CD4-positive, alpha-beta T cell treated with Interferon alpha-2 for 1 hour (primary cell): ENCODE data around the gene ACCS.

Source experiments
- DNase-seq, 2 donors: peaks; one replicate each; pipeline ENCODE4 v3.0.0-alpha.2; 2020 to 2022

The ACCS gene

DNA sequence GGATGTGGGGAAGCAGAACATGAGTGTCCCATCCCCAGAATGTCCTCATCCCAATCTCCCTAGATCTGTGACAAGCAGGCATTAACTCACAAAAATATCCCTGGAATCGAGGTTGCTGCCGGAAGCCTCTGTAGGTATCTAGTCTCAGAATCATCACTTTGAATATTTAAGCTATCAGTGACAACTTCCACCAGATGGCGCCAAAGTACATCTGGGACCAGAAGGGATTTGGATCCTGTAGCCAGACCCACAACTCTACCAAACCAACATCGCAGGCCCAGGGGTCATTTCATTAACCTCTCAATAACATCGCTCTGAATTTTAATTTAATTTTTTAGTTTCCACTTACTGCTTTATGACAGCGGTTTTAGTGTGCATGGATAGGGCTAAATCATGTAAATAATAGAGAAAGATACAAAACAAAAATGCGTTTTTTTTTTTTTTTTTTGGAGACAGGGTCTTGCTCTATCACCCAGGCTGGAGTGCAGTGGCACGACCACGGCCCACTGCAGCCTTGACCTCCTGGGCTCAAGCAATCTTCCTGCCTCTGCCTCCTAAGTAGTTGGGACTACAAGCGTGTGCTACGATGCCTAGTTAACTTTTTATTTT, 28.3 kb downstream of the ACCS start:
- DNase-seq: peak; percentile 75 to 85

DNA sequence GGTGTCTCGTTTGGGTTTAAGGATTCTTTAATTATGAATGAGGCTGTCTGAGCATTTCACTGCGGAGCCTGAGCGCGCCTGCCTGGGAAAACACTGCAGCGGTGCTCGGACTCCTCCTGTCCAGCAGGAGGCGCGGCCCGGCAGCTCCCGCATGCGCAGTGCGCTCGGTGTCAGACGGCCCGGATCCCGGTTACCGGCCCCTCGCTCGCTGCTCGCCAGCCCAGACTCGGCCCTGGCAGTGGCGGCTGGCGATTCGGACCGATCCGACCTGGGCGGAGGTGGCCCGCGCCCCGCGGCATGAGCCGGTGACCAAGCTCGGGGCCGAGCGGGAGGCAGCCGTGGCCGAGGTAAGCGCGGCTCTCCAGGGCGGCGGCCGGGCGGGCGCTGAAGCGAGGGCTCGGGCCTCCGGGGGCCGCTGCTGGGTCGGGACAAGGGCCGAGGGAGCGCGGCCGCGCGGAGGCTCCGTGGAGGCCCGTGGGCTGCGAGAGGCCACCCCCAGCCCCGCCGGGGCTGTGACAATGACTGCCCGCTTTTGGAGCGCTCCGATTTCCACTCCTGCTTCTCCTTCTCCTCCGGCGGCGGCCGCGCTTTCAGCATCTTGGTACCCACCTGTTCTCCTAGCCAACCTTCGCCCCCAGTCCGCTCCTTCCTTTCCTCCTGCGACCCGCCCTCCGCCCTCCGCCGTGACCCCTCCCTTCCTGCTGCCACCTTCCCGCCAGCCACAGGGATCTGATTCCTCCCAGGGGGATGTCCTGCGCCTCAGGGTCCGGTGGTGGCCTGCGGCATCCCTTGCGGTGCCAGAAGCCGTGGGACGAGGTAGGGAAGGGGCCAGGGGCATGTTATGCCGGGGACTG, 29.7 kb downstream of the ACCS start, which contains the start of gene EXT2:
EXT2 (plus strand) TSS at position 173 of the 854 bp plus-strand sequence. CDS start 12,035 bp downstream, outside the sequence.
- peak; percentile 87 to 89 for DNase-seq

DNA sequence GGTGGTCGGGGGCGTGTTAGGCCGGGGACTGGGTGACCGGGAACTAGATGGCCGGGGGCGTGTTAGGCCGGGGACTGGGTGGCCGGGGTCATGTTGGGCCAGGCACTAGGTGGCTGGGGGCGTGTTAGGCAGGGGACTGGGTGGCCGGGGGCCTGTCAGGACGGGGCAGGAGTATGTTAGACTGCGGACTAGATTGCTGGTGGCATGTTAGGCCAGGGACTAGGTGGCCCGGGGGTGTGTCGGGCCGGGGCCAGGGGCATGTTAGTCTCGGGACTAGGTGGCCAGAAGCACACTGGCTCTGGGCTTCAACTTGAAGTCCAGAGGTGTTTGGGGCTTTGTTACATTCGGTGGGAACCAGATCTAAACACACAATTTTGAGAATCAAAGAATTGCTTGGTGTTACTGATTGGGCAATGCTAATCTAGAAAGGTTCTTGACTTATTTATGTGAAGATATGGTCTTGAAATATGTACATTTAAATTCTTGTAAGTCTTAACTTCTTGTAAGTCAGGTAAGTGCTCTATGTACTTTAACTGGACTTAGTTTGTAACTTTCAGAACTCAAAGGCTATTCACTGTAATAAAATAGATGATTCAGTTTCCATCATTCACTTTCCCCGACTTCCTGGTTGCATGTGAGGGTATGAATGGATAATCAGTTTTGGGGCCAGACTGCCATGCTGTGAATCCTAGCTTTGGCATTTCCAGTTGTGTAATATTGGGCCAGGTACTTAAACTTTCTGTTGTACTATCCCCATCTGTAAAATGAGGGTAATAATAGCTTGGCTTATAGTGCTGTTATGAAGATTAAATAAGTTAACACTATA, 30.5 kb downstream of the ACCS start:
- no peak for DNase-seq

DNA sequence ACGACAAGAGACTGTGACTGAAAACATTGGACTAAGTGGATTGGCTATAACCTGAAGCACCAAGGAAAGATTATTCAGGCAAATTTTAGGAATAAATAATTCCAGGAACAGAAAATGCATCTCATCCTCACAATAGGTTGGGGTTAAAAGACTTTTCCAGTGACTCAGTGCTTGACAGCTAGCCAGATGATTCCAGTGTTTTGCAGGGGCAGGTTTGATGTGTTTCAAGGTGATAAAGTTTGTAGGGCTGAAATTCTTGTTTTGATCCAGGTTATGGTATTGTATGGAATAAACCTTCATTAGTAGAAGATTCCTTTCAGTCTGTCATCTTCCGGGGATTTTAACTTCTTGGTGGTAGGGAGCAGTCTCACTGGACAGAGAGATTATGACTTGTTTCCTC, 31.8 kb downstream of the ACCS start:
- DNase-seq: no peak

DNA sequence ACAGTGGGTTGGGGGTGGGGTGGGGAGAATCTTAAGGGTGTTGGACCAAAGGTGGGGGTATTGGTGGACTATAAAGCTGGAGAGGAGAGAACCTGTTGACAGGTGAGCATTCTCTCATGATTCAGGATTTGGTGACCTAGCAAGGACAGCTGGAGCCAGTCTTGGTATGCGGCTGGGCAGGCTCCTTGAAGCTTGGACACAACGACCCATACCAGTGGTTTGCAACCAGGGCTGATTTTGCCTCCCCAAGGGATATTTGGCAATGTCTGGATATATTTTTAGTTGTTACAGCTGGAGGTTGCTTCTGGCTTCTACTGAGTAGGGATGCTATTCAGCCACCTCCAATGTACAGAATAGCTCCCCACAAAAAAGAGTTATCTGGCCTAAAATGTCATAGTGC, 35.0 kb downstream of the ACCS start:
- no peak for DNase-seq

DNA sequence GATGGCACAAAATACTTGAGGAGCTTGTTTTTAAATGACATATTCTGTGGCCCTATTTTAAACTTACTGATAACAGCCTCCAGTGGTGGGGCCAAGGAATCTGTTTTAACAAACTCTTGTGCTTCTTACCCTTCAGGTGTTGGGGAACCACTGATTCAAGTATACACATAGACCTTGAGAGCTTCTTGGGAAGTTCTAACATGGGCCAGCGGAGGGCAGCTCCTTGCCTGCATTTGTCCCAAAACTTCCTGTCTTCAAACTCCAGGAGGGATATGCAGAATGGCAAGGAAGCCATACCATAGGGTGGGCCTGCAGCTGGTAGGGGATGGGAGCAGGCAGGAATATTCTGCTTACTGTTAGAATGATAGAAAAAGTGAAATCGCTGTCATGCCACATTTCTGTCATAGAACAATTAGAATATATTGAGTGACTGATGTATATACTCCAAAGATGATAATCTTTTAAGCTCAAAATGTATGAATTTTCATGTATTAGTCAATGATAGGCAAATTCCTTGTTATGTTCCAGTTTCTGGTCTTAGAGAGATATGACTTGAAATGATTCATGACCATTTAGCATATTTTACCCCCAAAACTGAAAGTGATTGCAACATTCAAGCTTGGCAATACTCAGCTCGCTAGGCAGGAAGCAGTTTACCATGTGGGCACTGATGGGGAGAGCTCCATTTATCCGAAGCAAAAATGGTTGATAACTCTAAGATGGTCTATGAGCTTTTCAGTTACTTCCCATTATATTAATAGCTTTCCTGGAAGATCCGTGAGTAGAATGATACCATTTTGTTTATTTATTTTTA, 38.6 kb downstream of the ACCS start:
- DNase-seq: no peak

DNA sequence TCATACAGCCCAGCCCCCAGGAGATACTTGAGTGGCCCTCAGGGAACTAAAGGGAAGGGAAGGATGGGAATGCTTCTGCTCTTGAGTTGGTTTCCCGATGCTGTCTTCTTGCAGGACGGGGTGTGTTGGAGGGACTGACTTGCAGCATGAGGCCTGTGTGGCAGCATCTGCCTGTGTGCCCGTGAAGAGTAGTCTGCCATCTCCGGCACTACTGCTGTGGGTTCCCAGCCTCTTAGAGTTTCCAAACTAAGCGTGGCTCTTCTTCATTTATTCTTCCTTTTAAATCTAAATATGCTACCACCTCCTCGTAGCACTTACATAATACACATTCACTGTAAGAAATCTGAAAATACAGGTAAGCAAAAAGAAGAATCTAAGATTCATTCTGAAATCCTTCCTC, 42.2 kb downstream of the ACCS start:
- no peak for DNase-seq

DNA sequence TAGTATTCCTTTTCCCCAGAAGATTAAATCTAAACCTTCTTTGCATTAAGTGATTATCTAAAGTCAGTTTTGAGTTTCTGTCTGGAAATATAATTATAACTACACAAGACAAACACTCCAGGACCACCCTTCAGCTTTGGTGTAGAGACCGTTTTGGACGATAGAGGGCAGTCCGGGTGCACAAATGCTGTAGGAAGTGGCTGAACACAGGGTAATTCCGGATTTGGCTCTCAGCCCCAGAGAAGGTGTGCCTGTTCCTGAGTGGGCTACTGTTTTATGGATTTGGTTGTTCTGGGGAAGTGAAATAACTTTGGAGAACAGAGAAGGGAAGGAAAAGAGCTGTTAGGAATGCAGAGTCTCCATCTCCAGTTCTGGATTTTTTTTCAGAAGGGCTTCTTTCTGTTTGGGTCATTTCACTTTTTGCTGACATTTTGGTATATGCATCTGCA, 44.2 kb downstream of the ACCS start:
- peak; percentile 35 to 65 for DNase-seq

DNA sequence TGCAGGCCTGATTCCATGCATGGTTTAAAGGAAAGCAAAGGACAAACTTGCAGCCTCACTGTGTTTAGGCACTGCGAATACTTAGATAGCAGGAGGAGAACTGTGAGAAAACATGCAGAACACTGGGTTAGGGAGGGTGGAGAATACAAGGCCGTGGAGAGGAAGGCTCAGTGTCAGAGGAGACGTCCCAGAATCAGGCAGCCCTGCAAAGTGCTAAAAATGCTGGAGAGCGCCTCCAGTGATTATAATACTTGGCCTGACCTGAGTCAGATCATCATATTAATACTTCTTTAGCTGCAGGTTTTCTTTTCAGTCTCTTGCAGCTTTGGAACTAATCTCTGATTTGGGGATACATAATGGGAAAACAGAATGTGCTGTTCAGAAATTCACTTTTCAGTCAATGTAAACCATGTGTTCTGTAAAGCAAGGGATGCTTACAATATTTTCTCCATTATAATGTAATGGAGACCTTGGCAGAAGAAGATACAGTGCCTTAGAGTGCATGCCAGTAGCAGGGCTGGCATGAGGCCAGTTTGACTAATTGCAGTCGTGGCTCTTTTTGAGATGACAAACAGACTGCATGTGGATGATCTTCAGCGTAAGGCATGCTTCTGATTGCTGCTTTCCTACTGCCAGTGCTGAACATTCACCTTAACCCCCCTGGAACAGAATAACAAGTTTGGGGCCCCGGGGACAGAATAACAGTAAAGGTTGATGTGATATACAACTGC, 46.2 kb downstream of the ACCS start:
- no peak for DNase-seq

DNA sequence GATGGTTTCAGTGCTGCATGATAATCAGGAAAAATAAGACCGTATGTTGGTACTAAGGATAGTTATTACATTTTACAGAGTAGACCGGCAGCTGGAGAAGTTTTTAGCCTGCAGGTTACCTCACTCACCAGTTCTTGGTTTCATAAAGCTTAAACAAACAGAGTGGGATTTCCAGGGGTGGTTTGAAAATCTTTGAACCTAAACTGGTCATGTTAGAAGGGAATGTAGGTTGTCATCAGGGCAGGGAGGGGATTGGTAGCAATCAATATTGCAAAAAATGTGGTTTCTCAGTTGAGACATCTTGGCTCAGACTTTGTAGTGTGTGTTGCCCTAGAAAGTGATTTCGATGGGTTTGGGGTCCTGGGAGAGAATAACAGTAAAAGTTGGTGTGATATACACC, 46.9 kb downstream of the ACCS start:
- DNase-seq: no peak

DNA sequence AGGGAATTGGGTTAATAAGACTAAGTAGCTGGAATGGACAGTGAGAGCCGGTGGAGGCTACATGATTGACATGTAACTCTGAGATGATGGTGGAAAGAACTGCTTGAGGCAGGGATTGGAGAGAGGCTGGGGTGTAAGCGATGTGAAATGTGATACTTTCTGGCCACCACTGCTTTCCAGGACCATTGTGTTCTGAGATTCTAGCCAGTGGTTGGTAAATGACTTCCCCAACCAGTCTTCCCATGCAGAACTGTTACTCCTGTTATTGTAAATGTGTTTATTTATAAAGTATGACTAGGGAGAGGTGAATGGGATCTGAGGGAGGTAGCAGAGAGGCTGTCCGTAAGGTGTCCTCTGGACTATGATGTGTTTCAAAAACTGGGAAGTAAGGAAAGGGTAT, 47.5 kb downstream of the ACCS start:
- no peak for DNase-seq

DNA sequence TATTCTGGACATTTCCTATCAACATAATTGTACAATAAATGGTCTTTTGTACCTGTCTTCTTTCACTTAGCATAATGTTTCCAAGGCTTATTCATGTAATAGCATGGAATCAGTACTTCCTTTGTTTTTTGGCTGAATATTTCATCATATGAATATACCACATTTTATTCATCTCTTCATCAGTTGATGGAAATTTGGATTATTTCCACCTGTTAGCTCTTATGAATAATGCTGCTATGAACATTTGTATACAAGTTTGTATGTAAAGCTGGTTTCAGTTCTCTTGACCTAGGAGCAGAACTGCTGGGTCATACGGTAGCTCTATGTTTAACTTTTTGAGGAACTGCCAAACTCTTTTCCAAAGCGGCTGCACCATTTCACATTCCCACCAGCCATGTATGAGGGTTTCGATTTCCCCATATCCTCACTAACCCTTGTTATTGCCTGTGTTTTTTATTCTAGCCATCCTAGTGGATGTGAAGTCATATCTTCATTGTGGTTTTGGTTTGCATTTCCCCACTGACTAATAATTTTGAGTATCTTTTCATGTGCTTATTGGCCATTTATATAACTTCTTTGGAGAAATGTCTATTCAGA, 50.3 kb downstream of the ACCS start:
- DNase-seq: no peak

DNA sequence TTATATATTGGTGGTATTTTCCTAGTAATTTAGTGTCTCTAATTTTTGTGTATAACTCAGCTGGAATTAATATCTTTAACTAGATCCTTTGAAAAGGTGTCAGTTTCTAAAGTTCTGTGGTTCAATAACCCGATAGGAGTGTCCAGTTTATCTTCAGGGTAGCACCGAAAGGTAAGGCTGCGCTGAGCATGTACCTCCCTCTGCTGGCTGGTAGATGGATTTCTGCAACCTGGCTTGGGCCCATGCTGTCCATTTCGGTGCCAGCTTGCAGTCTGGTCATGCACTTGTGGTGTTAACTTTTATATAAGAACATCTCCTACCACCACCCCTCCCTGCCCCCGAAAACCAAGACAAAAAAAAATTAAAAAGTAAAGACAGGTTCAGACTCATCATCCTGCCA, 54.1 kb downstream of the ACCS start:
- DNase-seq: no peak

DNA sequence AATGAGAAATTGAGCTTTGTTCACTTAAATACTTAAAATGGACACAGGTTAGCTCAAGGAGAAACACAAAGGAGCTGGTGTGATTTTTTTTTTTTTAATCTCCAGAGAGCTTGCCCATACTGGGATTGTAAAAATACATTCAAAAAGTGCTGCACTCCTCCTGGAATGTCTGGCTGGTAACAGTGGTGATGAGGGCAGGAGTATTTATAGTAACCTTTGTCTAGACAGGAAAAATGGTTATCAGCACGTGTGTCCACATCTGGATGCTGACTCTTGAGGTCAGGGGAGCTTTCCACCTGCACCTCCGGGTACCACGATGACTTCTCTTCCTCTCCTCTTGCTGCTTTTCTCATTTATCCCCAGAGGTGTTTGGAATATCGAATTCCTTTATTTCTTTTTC, 59.5 kb downstream of the ACCS start:
- no peak for DNase-seq

DNA sequence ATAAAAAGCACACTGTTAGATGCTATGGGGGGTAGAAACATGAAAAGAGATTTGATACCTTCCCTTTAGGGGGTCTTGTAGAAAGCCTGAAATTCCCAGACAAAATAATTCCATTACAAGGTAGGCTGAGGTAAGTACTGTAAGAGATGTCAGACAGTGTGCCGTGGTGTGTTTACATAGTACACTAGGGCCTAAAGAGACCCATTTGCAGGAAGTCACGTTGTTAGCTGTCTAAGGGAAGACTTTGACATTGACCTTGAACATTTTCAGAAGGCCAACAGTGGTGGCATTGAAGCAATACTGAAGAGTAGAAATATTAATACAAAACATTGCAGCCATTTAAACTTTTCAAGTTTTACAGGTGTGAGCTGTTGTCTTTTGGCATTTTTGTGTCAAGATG, 60.2 kb downstream of the ACCS start:
- no peak for DNase-seq

DNA sequence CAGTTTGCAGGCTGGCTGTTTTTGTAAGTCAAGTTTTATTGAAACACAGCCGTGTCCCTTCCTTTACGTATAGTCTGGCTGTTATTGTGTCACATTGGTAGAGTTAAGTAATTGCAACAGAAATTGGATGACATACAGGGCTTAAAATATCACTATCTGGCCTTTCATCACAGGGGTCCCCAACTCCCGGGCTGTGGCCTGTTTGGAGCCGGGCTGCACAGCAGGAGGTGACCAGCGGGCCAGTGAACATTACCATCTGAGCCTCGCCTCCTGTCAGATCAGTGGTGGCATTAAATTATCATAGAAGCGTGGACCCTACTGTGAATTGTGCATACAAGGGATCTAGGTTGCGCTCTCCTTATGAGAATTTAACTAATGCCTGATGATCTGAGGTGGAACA, 61.1 kb downstream of the ACCS start:
- DNase-seq: no peak

DNA sequence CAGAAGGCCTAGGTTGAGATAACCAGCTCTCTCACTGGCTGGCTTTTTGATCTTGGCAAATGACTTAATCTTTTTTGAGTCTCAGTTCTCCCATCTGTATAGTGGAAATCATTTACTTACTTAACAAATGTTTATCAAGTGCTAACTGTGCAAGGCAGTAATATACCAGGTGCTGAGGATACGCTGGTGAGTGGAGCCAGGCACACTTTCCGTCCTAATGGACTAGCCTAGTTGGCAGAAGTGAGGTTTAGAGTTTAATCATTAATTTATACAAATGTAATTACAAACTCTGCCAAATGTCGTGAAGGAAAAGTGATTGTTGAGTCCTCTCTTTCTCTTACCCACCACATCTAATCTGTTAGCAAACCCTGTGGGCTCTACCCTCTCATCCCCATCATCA, 62.7 kb downstream of the ACCS start:
- no peak for DNase-seq

DNA sequence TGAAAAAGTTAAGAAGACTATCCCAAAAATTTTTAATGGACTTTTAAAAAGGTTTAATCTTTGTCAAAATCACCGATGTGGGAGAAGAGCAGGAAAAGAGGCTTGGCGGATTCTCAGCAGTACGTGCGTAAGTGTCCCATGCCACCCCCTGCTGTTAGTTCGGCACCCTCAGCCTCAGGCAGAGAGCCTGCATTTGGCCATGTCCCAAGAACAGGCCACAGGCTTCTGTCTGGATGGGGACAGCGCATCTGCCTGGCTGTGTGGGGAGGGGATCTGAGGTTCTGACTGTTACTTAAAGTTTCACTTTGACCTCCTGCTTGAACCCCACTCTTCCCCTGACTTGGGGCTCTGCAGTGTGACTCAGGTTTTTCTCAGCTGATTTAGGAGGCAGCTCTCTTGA, 64.7 kb downstream of the ACCS start:
- DNase-seq: no peak

DNA sequence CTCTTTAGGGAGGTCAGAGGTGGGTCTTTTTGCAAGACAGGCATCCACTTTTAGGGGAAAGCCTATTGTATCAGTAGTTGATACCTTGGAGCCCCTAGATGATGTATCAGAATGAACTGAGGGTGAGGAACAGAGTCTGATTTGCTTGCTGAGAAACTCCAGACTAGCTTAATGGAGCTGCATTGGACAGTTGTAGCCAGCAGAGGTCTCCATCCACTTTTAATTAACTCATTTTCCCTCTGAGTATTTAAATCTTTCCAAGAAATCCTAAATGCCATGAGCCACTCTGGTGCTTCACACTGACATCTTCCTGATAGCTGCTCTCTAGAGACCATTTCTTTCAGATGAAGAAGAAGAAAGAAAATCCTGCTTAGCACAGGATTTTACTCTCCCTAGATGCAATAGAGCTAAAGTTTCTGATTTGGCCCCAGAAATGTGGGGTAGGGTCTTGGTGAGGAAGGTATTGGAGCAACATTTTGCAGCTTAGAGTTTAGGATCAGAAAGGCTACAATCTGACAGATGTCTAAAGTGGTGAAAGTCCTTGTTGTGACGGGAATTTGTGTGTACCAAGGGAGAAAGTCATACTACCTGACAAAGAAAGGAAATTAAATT, 67.4 kb downstream of the ACCS start:
- DNase-seq: no peak
